Stimulated activated CD8-positive, alpha-beta memory T cell treated with anti-CD3 and anti-CD28 coated beads, Interleukin-7, amount 100 ng/mL, for 48 hours (primary cell): ENCODE data around the gene MINDY3.
"Not testable (repeated sequence)": the region's sequence is repeated elsewhere in the genome, so short reads cannot be mapped to it uniquely, and the experiment has no call there.

ENCODE experiments used
- DNase-seq, 2 donors: peaks; one replicate each; pipeline ENCODE4 v3.0.0-alpha.2; 2020; ENCODE audit warnings: low read depth in 1 of 2; ENCODE audit errors: extremely low read depth in 1 of 2

Gene MINDY3

GRCh38 chr10:15859906-15860691 is at the start of gene MINDY3:
Gene MINDY3 (minus strand): TSS chr10:15860507. CDS start chr10:15860299, 208 bp downstream.
- DNase-seq = peak; percentile 50 to 71

GRCh38 chr10:15901889-15902288 is 41.6 kb upstream of the MINDY3 start:
- no peak for DNase-seq

DNA sequence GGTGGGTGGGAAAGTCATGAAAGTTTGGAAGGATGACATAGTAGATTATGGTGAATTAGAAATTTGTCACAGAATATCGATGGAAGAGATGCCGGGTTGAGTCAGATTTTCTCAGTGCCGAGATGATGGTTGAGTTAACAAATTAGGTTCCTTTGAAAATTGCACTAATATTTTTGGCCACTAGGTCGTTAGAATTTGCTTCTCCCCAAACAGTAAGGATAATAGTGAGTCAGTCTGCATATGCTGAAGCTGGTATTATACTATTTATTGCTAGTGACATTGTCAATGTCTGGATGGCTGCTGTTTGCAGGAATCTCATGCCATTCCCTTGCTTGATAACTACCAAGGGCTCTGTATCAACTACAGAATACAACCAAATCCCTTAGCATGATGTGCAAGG is 37.7 kb upstream of the MINDY3 start:
- DNase-seq = no peak

- no peak for DNase-seq
Observed at GRCh38 chr10:15897287-15897686, 37.0 kb upstream of the MINDY3 start.

- DNase-seq = no peak
Observed at GRCh38 chr10:15896654-15897053, 36.3 kb upstream of the MINDY3 start.

DNA sequence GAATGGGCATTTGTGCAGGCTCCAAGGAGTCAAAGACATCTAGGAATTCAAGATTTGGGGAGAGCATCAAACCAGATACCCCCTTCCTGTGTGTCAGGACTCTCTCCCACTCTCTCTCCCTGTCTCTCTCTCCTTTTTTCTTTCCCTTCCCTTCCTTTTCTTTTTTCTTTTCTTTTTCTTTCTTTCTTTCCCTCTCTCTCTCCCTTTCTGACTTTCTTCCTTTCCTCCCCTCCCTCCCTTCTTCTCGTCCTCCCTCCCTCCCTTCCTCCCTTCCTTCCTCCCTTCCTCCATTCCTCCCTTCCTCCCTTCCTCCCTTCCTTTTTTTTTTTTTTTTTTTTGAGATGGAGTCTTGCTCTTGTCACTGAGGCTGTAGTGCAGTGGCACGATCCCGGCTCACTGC is 24.1 kb upstream of the MINDY3 start:
- DNase-seq = no peak

DNA sequence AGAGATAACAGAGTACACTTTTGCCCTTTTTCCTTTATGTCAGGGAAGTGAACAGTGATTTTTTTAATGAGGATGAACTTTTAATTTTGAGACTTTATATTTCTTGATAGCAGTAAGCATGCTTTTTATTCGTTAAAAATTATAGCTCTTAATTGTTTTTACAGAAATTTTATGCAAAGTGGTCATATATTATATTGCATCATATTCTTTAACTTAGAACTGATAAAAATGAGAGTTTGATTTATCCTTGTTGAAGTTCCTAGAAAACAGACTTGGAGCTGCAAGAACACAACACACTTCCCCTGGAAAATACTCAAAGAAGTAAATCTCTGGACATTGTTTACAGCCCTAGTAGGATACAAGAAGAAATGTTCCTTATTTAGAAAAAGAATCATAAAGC is 21.2 kb upstream of the MINDY3 start:
- DNase-seq = no peak

DNA sequence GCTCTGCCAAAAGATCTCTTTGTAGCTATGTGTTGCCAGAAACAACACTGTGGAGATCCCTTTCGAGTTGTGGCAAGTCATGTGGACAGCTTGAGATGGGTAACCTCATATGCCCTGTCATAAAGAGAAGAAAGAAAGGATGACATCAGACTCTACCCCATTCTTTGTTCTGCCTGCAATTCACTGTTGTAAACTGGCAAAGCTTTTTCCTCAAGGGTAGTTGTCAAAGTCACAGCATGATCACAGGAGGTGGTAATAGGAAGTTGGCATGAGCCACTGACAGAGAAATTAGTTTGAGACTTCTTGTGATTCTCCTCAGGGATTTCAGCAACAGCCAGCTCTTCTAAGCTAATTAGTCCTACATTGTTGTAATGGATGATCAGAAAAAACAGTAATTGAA is 19.4 kb upstream of the MINDY3 start:
- DNase-seq = no peak

GRCh38 chr10:15879058-15879457 is 18.8 kb upstream of the MINDY3 start:
- no peak for DNase-seq

DNA sequence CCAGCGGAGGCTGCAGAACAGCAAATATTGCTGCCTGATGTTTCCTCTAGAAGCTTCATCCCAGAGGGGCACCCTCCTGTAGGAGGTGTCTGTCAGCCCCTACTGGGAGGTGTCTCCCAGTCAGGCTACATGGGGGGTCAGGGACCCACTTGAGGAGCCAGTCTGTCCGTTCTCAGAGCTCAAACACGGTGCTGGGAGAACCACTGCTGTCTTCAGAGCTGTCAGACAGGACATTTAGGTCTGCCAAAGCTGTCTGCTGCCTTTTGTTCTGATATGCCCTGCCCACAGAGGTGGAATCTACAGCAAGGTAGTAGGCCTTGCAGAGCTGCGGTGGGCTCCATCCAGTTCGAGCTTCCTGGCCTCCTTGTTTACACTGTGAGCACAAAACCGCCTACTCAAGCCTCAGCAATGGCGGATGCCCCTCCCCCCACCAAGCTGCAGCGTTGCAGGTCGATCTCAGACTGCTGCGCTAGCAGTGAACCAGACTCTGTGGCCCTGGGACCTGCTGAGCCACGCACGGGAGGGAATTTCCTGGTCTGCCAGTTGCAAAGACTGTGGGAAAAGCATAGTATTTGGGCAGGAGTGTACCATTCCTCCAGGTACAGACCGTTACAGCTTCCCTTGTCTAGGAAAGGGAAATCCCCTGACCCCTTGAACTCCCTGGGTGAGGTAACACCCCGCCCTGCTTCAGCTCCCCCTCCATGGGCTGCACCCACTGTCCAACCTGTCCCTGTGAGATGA is 17.7 kb upstream of the MINDY3 start:
- no peak for DNase-seq

- DNase-seq = not testable (repeated sequence)
Observed at GRCh38 chr10:15876274-15876673, 16.0 kb upstream of the MINDY3 start.

GRCh38 chr10:15872645-15873044 is 12.3 kb upstream of the MINDY3 start:
- DNase-seq = not testable (repeated sequence)

- DNase-seq = no peak
Observed at GRCh38 chr10:15871823-15872222, 11.5 kb upstream of the MINDY3 start.

DNA sequence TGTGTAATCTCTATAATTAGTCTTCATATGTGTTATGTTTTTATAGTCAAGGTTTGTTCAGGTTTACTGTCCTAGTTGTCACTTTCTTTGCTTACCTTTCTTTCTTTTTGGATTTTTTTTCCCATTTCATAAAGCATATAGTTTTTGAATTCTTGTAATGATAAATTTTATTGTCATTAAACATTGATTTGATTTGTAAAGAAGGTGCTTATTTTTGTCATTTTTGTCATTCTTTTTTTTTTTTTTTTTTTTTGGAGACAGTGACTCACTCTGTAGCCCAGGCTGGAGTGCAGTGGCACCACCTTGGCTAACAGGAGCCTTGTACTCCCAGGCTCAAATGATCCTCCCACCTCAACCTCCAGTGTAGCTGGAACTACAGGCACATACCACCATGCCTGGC is 9.6 kb upstream of the MINDY3 start:
- DNase-seq = no peak

GRCh38 chr10:15868006-15868405 is 7.7 kb upstream of the MINDY3 start:
- no peak for DNase-seq

- no peak for DNase-seq
Observed at GRCh38 chr10:15865304-15865703, 5.0 kb upstream of the MINDY3 start.

DNA sequence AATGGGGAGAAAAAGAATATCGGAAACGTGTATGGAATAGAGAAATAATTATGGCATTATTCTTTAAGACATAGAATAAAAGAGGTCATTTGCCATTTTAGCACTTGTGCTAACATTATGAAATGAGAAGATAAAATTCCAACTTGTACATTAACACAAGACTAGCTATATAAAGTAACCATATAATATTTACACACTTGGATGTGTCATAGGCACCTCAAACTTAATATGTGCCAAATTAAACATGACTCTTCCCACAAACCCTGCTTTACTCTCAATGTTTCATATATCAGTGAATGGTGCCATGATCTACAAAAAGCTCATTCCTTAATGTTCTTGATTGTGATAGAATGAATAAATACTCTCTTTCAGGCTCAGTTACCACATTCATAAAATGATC is 4.1 kb upstream of the MINDY3 start:
- no peak for DNase-seq

- DNase-seq = no peak
Observed at GRCh38 chr10:15863733-15864132, 3.4 kb upstream of the MINDY3 start.

GRCh38 chr10:15863323-15863722 is 3.0 kb upstream of the MINDY3 start:
- DNase-seq = no peak

GRCh38 chr10:15860692-15861201 is 440 bp upstream of the MINDY3 start:
- no peak for DNase-seq

DNA sequence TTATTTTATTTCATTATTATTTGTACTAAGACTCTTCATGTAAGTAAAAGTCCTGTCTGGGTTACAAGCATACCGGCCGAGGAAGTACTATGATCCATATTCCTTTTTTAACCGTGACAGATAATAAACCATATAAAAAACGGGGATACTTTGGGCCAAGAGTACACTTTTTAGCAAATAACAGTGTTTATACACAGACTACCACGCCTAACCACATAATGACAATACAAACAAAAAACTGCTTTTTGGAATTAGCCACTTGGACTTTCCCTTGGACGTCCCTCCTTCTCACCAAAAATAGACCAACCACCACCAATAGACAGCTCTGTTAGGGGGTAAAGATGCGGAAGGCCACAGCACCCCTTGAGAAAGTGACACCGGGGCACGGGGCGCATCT is 800 bp downstream of the MINDY3 start:
- DNase-seq = no peak

DNA sequence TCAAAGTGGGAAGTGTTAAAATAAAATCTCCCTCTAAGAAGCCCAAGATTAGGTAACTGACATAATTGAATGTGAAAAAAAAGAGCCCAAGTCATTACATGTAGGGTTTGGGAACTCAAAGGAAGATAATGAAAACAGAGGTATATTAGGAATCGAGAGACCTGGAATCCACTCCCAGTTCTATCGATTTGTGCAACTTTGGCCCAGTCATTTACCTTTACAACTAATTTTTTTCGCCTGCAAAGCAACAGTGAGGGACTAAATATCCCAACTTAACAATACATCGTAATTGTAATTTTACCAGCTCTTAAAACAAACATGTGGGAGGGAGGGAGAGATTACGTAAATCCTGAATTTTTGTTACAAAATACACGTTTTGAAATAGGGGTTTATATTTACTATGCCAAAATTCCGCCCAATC is 1.4 kb downstream of the MINDY3 start:
- no peak for DNase-seq
